ENCODE data around the gene PPP3R1. TPM values are rescaled to one million over a fixed set of nuclear protein-coding genes. Genes with fewer than 3 reads are reported as not detected.
"Not testable (repeated sequence)": the region's sequence is repeated elsewhere in the genome, so short reads cannot be mapped to it uniquely, and the experiment has no call there.

Gene PPP3R1
- polyA plus RNA-seq, 3 donors: 11.3 to 42.4 (median 27.0) TPM

DNA sequence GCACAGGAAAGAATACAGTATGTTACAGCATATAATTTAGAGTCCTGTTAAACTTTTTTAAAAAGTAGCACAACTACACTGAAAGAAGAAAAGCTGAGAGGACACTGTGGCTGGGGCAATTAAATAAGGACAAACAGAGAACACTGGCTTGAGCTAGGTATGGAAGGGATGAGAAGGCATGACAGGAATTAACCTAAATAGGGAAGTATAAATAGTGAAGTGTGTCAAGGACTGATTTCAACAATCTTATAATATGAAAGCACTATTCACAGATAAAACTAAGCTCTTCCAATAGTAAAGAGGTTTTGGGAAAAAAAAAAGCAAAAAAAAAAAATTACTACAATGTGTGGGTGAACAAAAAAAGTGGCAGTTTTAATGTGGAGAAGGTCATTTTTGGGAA lies 45.5 kb downstream of the PPP3R1 start:
- H3K27ac ChIP-seq (ENCODE audit: low read depth, low read length): no peak overlapping the region

- no peak overlapping the region for H3K27ac ChIP-seq (ENCODE audit: low read depth, low read length)
- 26 to 53% (median 42%) methylated on average over 3 of the region's 3 CpGs for WGBS, 3 donors
Observed at GRCh38 chr2:68203587-68203986, 48.7 kb downstream of the PPP3R1 start.

DNA sequence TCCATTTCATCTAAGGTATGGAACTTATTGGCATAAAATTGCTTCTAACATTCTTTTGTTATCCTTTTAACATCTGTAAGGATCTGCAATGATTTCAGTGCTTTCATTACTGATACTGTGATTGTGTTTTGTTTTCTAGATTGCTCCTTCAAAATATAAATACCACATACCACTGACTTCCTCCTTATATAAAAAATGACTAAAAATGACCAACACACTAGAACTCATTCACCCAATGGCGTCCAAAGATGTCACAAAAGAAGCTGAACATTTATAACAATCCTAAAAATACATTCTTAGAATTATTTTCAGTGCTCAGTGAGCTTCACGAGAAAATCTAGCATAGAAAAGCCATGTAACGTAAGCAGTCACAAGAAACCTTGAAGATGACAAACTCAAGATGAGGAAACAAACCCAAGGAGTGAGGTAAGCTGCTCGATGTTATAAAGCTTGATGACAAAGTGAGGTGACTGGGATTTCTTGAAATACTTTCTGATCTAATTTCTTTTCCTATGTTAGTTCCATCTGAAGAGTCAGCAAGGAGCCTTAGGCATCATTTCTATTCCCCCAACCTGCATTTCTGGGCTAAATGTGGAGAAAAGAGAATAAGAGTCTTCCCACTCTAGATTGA lies 52.1 kb downstream of the PPP3R1 start:
- 63 to 75% (median 68%) methylated on average over 4 of the region's 4 CpGs for WGBS, 3 donors
- H3K27ac ChIP-seq (ENCODE audit: low read depth, low read length): no peak overlapping the region

DNA sequence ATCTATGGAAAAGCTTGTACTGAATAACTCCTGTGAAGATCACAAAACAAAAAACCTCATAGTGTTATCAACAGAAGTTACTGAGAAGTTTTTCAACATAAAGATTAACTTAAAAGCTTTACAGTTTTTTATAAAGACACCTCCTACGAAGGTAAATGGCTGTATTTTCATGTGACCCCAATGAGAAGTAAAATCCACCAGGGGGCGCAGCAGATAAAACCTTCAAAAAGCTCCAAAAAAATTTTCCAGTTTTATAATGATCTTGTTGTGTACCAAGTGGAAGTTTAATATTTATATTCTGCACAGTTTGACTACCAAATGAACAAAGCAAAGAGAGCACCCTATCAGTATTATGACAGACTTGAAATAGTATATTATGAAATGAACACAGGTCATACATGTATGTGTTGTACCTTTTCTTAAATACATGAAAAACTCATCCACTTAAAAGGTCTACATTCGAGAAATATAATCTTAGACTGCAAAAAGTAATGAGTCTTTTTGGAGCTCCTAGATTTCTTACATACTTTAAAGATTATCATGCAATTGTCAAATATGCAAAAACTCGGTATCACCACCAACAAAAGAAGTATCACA lies 56.1 kb downstream of the PPP3R1 start:
- WGBS, 3 donors: 41 to 70% (median 46%) methylated on average over 4 of the region's 4 CpGs
- H3K27ac ChIP-seq (ENCODE audit: low read depth, low read length): no peak overlapping the region

DNA sequence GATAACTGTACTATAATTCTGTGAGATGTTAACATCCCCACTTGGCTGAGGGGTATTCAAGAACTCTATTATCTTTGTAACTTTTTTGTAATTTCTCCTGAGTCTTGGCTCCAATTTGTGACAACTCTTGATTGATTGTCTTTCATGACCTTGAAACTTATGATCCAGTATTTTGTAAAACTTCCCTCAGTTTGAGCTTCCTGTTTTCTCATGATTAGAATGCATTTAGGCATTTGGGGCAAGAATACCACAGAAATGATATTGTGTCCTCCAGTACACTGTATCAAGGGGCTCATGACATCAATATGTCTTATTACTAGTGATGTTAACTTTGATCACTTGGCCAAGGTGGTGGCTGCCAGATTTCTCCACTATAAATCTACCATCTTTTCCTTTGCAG lies 57.2 kb downstream of the PPP3R1 start:
- no peak overlapping the region for H3K27ac ChIP-seq (ENCODE audit: low read depth, low read length)

DNA sequence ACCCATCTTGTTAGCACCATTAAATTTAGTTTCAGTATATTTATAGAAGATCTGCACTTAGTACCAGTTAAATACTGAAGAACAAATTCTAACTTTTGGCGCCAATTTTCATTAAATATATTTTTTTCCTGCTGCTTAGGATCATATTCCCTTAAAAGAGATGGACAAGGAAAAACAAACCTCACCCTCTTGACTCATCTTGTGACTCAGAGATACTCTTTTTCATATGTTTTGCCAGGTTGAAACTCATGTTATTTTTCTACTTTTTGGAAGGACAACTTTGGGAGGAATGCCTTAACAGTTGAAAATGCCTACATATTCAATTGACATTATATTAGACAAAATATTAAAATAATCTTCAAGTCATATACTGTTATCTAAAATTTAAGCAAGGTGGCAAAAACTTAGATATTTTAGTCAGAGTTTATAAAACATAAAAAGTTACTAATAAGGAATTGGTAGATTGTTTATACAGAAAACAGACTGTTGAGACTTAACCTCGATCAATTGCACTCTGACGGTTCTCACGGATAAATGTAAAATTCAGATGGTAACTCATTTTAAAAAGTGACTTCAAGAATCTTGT lies 58.5 kb downstream of the PPP3R1 start:
- 79 to 85% (median 81%) methylated on average over 4 of the region's 4 CpGs for WGBS, 3 donors
- H3K27ac ChIP-seq (ENCODE audit: low read depth, low read length): no peak overlapping the region

DNA sequence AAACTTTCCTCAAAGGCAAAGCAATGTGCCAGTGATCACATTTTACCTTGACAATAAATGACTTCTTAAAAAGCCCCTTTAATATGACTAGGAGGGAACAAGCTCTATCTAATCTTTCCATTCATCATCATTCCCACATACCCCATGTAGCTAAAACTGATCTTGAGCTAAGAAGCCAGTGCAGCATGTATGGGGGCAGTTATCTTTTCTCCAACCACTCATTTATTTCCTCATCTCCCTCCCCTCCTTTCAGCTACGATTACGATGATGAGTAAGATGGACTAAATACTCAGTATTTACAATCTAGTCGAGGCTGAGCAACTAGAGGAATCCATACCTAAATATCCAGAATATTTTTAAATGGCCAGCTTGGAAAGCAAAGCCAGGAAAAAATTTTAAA lies 59.2 kb downstream of the PPP3R1 start:
- no peak overlapping the region for H3K27ac ChIP-seq (ENCODE audit: low read depth, low read length)
- WGBS, 3 donors: 55 to 63% (median 58%) methylated on average over 3 of the region's 3 CpGs

DNA sequence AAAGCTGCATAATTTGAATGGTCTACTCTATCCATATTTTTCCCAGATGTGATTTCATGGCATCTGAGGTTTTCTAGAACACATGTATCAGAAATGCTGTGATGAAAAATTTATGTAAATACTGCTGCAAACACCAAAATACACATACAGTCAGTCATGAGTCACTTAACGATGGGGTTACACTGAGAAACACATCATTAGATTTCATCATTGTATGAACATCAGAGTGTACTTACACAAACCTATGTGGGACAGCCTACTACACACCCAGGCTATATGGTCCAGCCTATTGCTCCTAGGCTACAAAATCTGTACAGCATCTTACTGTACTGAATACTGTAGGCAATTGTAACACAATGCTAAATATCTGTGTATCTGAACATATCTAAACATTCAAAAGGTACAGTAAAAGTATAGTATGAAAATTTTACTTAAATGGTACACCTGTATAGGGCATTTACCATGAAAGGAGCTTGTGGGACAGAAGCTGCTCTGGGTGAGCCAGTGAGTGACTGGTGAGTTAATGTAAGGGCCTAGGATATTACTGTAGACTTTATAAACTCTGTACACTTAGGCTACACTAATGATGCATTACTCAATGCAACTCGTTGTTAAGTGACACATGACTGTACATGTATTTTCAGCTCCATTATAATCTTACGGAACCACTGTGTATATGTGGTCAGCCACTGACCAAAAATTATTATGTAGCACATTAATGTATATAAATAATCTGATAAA lies 61.2 kb downstream of the PPP3R1 start:
- 63 to 67% (median 65%) methylated on average over 3 of the region's 3 CpGs for WGBS, 3 donors
- H3K27ac ChIP-seq (ENCODE audit: low read depth, low read length): no peak overlapping the region

- WGBS, 3 donors: 87 to 91% (median 88%) methylated on average over 15 of the region's 15 CpGs
- no peak overlapping the region for H3K27ac ChIP-seq (ENCODE audit: low read depth, low read length)
Observed at GRCh38 chr2:68189991-68190784, 62.1 kb downstream of the PPP3R1 start.

- H3K27ac ChIP-seq (ENCODE audit: low read depth, low read length): no peak overlapping the region
- 40 to 62% (median 58%) methylated on average over 5 of the region's 5 CpGs for WGBS, 3 donors
Observed at GRCh38 chr2:68188831-68189230, 63.5 kb downstream of the PPP3R1 start.

DNA sequence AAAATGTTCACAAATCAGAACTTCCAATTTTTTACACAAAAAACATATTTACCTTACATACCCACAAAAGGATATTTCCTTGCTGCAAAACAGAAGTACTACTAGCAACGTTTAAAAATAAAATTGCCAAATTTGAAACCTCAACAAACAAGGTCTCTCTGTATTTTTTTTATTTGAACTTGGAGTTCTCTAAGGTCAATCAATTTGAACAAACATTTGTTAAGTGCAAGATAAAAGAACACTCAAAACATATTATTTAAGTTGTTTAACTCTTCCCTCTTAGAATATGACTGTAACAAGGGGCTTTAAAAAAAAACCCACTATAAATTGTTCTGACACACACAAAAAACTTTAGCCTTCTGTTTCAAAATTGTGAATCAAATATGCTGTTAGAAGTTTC lies 65.0 kb downstream of the PPP3R1 start:
- WGBS, 3 donors: 26 to 33% (median 30%) methylated on average over 1 of the region's 1 CpG

DNA sequence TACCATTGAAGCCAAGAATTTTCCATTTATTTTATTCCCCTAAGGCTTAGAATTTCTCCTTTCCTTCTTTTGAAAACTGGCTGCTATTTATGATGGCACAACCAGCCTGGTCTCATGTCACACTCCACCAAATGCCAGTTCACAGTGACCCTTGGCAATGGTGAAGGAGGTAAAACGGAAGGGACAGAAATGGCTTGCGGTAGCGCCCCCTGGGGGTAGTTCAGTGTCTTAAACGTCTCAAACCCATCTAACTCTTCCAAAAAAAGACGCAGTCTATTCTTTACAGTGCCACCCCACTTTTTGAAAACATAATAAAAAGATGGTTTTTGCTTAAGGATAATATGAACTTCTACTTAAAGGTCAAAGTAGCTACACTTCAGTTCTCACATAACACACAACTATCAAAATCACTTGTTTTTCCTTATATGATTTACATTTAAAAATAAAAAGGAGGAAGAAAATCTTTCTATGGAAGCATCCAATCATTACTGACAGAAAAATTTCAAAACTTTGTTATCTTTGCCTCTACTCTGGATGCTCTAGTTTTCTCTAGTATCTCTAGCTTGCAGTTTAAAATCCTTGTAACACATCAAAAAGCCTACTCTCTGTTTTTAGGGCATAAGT lies 66.7 kb downstream of the PPP3R1 start:
- H3K27ac ChIP-seq (ENCODE audit: low read depth, low read length): no peak overlapping the region
- WGBS, 3 donors: 47 to 49% (median 47%) methylated on average over 5 of the region's 5 CpGs

More for the DNA sequence above, 65.0 kb downstream of the PPP3R1 start:
- no peak overlapping the region for H3K27ac ChIP-seq (ENCODE audit: low read depth, low read length)

- WGBS, 3 donors: 85 to 100% (median 100%) methylated on average over 1 of the region's 1 CpG
- no peak overlapping the region for H3K27ac ChIP-seq (ENCODE audit: low read depth, low read length)
Observed at GRCh38 chr2:68182902-68183301, 69.4 kb downstream of the PPP3R1 start.

DNA sequence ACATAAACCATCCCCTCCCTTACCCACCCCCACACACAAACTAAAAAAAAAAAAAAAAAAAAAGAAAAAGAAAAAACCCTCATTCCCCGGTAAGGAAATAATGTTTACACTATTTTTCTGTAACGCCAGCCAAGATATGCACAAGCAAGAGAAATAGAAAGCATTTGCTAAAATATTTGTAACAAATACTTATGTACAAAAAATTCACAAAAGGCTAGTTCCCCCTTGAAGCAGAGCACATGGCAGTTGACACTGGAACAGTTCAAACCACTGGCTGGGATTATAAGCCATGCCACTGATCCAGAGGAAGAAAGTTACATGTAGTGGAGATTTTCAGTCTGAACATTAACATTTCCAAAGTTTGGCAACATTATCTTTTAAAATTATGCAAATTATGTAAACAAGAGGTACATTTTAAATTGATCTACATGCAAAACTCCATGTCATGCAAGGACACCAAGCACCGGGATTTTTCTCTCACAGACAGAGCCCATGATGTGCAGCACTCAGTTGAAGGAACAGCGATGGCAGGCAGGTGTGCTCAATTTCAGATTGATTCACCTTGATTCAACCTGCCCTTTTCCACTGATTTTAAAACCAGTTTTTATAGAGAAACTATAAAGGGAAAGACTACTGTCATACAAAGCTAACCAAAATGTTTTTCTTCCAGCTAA lies 73.2 kb downstream of the PPP3R1 start:
- no peak overlapping the region for H3K27ac ChIP-seq (ENCODE audit: low read depth, low read length)
- WGBS, 3 donors: 79 to 85% (median 85%) methylated on average over 4 of the region's 4 CpGs

GRCh38 chr2:68178432-68178831 lies 73.9 kb downstream of the PPP3R1 start:
- 94 to 98% (median 94%) methylated on average over 3 of the region's 3 CpGs for WGBS, 3 donors
- H3K27ac ChIP-seq (ENCODE audit: low read depth, low read length): no peak overlapping the region

DNA sequence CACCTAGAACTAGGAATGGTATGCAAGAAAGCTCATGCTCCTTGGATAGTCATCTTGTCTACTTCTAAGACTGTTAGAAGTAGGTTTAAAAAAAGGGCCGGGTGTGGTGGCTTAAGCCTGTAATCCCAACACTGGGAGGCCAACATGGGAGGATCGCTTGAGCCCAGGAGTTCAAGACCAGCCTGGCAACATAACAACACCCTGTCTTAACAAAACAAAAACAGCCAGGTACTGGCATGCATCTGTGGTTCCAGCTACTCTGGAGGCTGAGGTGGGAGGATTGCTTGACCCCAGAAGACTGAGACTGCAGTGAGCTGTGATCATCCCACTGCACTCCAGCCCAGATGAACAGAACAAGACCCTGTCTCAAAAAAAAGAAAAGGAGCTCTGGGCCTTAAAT lies 74.8 kb downstream of the PPP3R1 start:
- no peak overlapping the region for H3K27ac ChIP-seq (ENCODE audit: low read depth, low read length)
- WGBS, 3 donors: 43 to 67% (median 46%) methylated on average over 2 of the region's 2 CpGs

DNA sequence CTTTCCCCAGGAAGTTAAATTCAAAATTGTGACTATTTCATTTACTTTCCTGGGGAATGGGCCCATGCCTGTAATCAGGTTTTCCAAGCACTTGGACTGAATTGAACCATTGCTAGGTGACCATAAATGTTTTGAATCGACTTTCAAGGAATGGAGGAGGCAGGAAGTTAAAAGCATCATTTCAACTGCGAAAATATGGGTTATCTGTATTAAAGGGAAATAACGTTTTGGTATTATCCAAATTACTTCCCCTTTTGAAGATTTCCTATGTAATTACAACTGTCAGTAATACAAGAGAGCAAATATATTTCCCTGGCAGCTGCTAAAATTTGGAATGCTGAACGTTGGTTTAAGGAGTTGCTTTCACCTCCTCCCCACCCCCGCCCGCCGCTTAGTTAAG lies 75.7 kb downstream of the PPP3R1 start:
- WGBS, 3 donors: 61 to 80% (median 67%) methylated on average over 7 of the region's 7 CpGs
- H3K27ac ChIP-seq (ENCODE audit: low read depth, low read length): no peak overlapping the region

DNA sequence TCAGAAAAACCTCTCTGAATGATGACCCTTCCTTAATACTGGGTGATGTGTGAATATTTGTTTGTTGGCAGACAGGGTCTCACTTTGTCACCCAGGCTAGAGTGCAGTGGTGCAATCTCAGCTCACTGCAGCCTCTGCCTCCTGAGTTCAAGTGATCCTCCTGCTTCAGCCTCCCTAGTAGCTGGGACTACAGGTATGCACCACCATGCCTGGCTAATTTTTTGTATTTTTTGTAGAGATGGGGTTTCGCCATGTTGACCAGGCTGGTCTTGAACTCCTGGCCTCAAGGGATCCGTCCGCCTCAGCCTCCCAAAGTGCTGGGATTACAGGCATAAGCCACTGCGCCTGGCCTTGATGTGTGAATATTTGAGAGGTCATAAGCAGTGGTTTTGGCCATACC lies 77.1 kb downstream of the PPP3R1 start:
- H3K27ac ChIP-seq (ENCODE audit: low read depth, low read length): not testable (repeated sequence)
- WGBS, 3 donors: 96 to 98% (median 97%) methylated on average over 4 of the region's 4 CpGs

All from adipose tissue (tissue), 3 donors.